SK-N-SH (cell line): Measurements from ENCODE around the gene ANKRD10.

Experiments
- CHD2 ChIP-seq: fragments of 150-350 bp; IDR thresholded peaks from 2 replicates; pipeline ENCODE4 v1.6.1; 2018; ENCODE audit warnings: low read length; ENCODE audit not compliant: partially characterized antibody
- CTCF ChIP-seq: fragments of 200-600 bp; sonication (generic); IDR thresholded peaks from 2 replicates; pipeline ENCODE4 v1.6.1; 2017; ENCODE audit warnings: antibody characterized with exemption, mild to moderate bottlenecking, moderate library complexity
- EP300 ChIP-seq, 2 experiments: IDR thresholded peaks; 2 replicates each; pipeline versions ENCODE4 v1.4.0 to v1.6.1; 2012; ENCODE audit warnings: borderline replicate concordance in 1 of 2, low read depth in 1 of 2, low read length in 1 of 2
- GATA2 ChIP-seq: sonication (generic); formaldehyde crosslinking; IDR thresholded peaks from 2 replicates; pipeline ENCODE4 v1.5.0; 2020; ENCODE audit warnings: mild to moderate bottlenecking, missing genetic modification reagents
- MAX ChIP-seq: IDR thresholded peaks from 2 replicates; pipeline ENCODE4 v1.4.0; 2012; ENCODE audit warnings: low read depth
- YY1 ChIP-seq: IDR thresholded peaks from 2 replicates; pipeline ENCODE4 v1.4.0; 2012; ENCODE audit warnings: low read depth, mild to moderate bottlenecking

GRCh38 chr13:110912651-110913051 lies 2.2 kb downstream of the ANKRD10 start:
- TF ChIP-seq EP300 (IDR thresholded peaks at IDR 0.05; ENCODE audit: borderline replicate concordance in 1 of 2, low read depth in 1 of 2, low read length in 1 of 2): no peak
- no peak for TF ChIP-seq CHD2
- TF ChIP-seq MAX: no peak
- TF ChIP-seq GATA2 (CRISPR knock-in tag): no peak
- TF ChIP-seq YY1: no peak
- TF ChIP-seq CTCF: no peak
